GM03348 (cell line): Measurements from ENCODE around the gene KCTD16.

Experiments used
- DNase-seq: peaks from one replicate; pipeline ENCODE4 v3.0.0; 2012; ENCODE audit warnings: low spot score

Gene KCTD16

GRCh38 chr5:144531188-144531587, 360.5 kb downstream of the KCTD16 start:
- DNase-seq, result no peak
